CD14-positive monocyte (primary cell): ENCODE results near the gene JADE3. TPM values are rescaled to one million over a fixed set of nuclear protein-coding genes. Genes with fewer than 3 reads are reported as not detected.

Experiments used
- DNase-seq, 3 donors: peaks; one replicate each; pipeline ENCODE4 v3.0.0-alpha.2; 2011 to 2022
- H2AFZ ChIP-seq: 2 replicates; pipeline ENCODE4 v1.6.0; 2012; ENCODE audit warnings: mild to moderate bottlenecking, low read depth, low read length, inconsistent platforms; ENCODE audit not compliant: insufficient read depth, poor library complexity, severe bottlenecking
- H3K27ac ChIP-seq, 2 donors: 1 replicate in 1 of 2; 2 replicates in 1 of 2; pipeline ENCODE4 v1.5.1; 2012 to 2013; ENCODE audit warnings: low read length in 2 of 2, control low read depth in 1 of 2, inconsistent platforms in 1 of 2, low read depth in 1 of 2, mild to moderate bottlenecking in 1 of 2
- H3K27me3 ChIP-seq, 2 donors: one replicate each; pipeline versions ENCODE4 v1.6.0 to v1.6.1; 2011 to 2013; ENCODE audit warnings: low read length in 2 of 2; ENCODE audit not compliant: control insufficient read depth in 2 of 2, insufficient read depth in 2 of 2
- H3K36me3 ChIP-seq, 2 donors: replicated peaks in 1 of 2; 1 replicate in 1 of 2; 2 replicates in 1 of 2; pipeline versions ENCODE4 v1.5.1 to v1.6.1; 2012 to 2013; ENCODE audit warnings: low read length in 2 of 2, control low read depth in 1 of 2, inconsistent platforms in 1 of 2, mild to moderate bottlenecking in 1 of 2; ENCODE audit not compliant: insufficient read depth in 2 of 2, control insufficient read depth in 1 of 2
- H3K4me1 ChIP-seq, 2 donors: 1 replicate in 1 of 2; 2 replicates in 1 of 2; pipeline versions ENCODE4 v1.5.1 to v1.6.1; 2012 to 2013; ENCODE audit warnings: low read length in 2 of 2, control low read depth in 1 of 2, inconsistent platforms in 1 of 2, mild to moderate bottlenecking in 1 of 2, moderate library complexity in 1 of 2; ENCODE audit not compliant: insufficient read depth in 2 of 2, control insufficient read depth in 1 of 2
- H3K4me2 ChIP-seq: replicated peaks from 2 replicates; pipeline ENCODE3; 2012; ENCODE audit warnings: low read length, moderate library complexity, mild to moderate bottlenecking; ENCODE audit not compliant: poor library complexity, severe bottlenecking; ENCODE audit errors: extremely low read depth
- H3K4me3 ChIP-seq, 3 experiments: fragments of 200-600 bp in 1 of 3; sonication (generic) in 1 of 3; replicated peaks in 1 of 3; 1 replicate in 2 of 3; 2 replicates in 1 of 3; pipeline ENCODE4 v1.5.1; 2011 to 2013; ENCODE audit warnings: low read length in 3 of 3, mild to moderate bottlenecking in 3 of 3, control low read depth in 2 of 3, low read depth in 2 of 3, inconsistent platforms in 1 of 3, moderate library complexity in 1 of 3
- H3K79me2 ChIP-seq: 2 replicates; pipeline ENCODE4 v1.6.0; 2012; ENCODE audit warnings: mild to moderate bottlenecking, control low read depth, inconsistent platforms, low read length, moderate library complexity; ENCODE audit not compliant: insufficient read depth
- H3K9ac ChIP-seq: 2 replicates; pipeline ENCODE4 v1.6.0; 2017; ENCODE audit warnings: low read length, mild to moderate bottlenecking; ENCODE audit not compliant: insufficient read depth, poor library complexity, severe bottlenecking
- H3K9me3 ChIP-seq, 2 donors: replicated peaks in 1 of 2; 1 replicate in 1 of 2; 2 replicates in 1 of 2; pipeline versions ENCODE4 v1.5.1 to v1.6.1; 2012 to 2013; ENCODE audit warnings: low read length in 2 of 2, control low read depth in 1 of 2; ENCODE audit not compliant: control insufficient read depth in 1 of 2, insufficient read depth in 1 of 2
- H4K20me1 ChIP-seq: 2 replicates; pipeline ENCODE4 v1.6.0; 2012; ENCODE audit warnings: mild to moderate bottlenecking, low read length, control low read depth, moderate library complexity; ENCODE audit not compliant: insufficient read depth
- H3K27ac Mint-ChIP-seq, 7 donors: one replicate each; pipeline ENCODE4 v1.8.0; 2020; ENCODE audit warnings: mild to moderate bottlenecking in 7 of 7, mixed read lengths in 7 of 7, moderate library complexity in 6 of 7, inconsistent platforms in 2 of 7
- H3K27me3 Mint-ChIP-seq, 3 donors: one replicate each; pipeline ENCODE4 v1.8.0; 2021 to 2022; ENCODE audit warnings: low read depth in 3 of 3, mild to moderate bottlenecking in 3 of 3, mixed read lengths in 3 of 3, moderate library complexity in 3 of 3, inconsistent platforms in 1 of 3
- H3K36me3 Mint-ChIP-seq, 2 donors: one replicate each; pipeline ENCODE4 v1.8.0; 2020; ENCODE audit warnings: mixed read lengths in 2 of 2, inconsistent platforms in 1 of 2, mild to moderate bottlenecking in 1 of 2
- H3K4me1 Mint-ChIP-seq: one replicate; pipeline ENCODE4 v1.8.0; 2020; ENCODE audit warnings: mild to moderate bottlenecking, mixed read lengths
- H3K4me3 Mint-ChIP-seq, 2 donors: one replicate each; pipeline ENCODE4 v1.8.0; 2020; ENCODE audit warnings: mild to moderate bottlenecking in 2 of 2, mixed read lengths in 2 of 2, moderate library complexity in 1 of 2
- H3K9me3 Mint-ChIP-seq, 7 donors: one replicate each; pipeline ENCODE4 v1.8.0; 2020 to 2022; ENCODE audit warnings: mixed read lengths in 7 of 7, mild to moderate bottlenecking in 6 of 7, moderate library complexity in 6 of 7, inconsistent platforms in 2 of 7
- CTCF ChIP-seq: fragments of 200-600 bp; IDR thresholded peaks from one replicate; pipeline ENCODE4 v1.8.0; 2022; ENCODE audit warnings: antibody characterized with exemption, mild to moderate bottlenecking
- WGBS: methylation state at CpG from one replicate; pipeline ENCODE4 v1.1.5; 2013; ENCODE audit warnings: missing lambda C conversion rate; ENCODE audit not compliant: insufficient coverage; 5-methylcytosine and 5-hydroxymethylcytosine counted together
- intact Hi-C, 2 donors: fragments of 100-400 bp; cut with micrococcal nuclease; formaldehyde crosslinking; loops; one replicate each; pipeline versions ENCODE4 v1.15.0 to v1.15.1; 2023
- polyA plus RNA-seq, 3 donors: library from polyadenylated mRNA; depleted of rRNA in 1 of 3; unstranded in 2 of 3; stranded (reverse) in 1 of 3; fragments of 300-500 nt in 2 of 3; fragments of >200 nt in 1 of 3; fragmentation: Illumina TruSeq in 2 of 3; gene quantifications; 1 replicate in 2 of 3; 2 replicates in 1 of 3; pipeline ENCODE4 v1.2.3, GENCODE V29; 2012 to 2021

The JADE3 gene
- polyA plus RNA-seq, 3 donors = 0.03 to 0.43 (median 0.19) TPM

GRCh38 chrX:46922611-46923010, 10.4 kb downstream of the JADE3 start:
- H3K9me3 ChIP-seq = peaks cover 0 to 5% of the 10 kb centered on the region in 2 donors
- no peak overlapping the region for H3K4me2 ChIP-seq
- no peak overlapping the region for H3K9ac ChIP-seq
- no peak overlapping the region for H3K4me3 Mint-ChIP-seq
- H3K4me1 ChIP-seq = no peaks in the 10 kb centered on the region
- intact Hi-C loops = no loop called here
- no peaks in the 10 kb centered on the region for H3K36me3 ChIP-seq
- no peak overlapping the region for H3K27ac Mint-ChIP-seq
- no peaks in the 10 kb centered on the region for H4K20me1 ChIP-seq
- no peaks in the 10 kb centered on the region for H3K79me2 ChIP-seq
- H3K4me3 ChIP-seq = no peak overlapping the region
- H3K27ac ChIP-seq = no peak overlapping the region
- H3K9me3 Mint-ChIP-seq = peaks cover 0 to 7% (median 3%) of the 10 kb centered on the region in 7 donors
- H3K27me3 ChIP-seq = no peaks in the 10 kb centered on the region
- no peak for TF ChIP-seq CTCF
- WGBS = no CpG with 5 or more reads among the region's 1 CpG
- no peak for DNase-seq
- no peaks in the 10 kb centered on the region for H3K36me3 Mint-ChIP-seq
- no peaks in the 10 kb centered on the region for H3K4me1 Mint-ChIP-seq
- peaks cover 0 to 13% (median 1%) of the 10 kb centered on the region in 3 donors for H3K27me3 Mint-ChIP-seq
- no peak overlapping the region for H2AFZ ChIP-seq

GRCh38 chrX:46927718-46928117, 15.5 kb downstream of the JADE3 start:
- Mint-ChIP-seq H3K36me3 (no peaks in the 10 kb centered on the region), H3K9me3 (peaks cover 0 to 4% (median 0%) of the 10 kb centered on the region in 7 donors), H3K27ac (no peak overlapping the region), H3K4me3 (no peak overlapping the region), H3K27me3 (peaks cover 0 to 11% (median 0%) of the 10 kb centered on the region in 3 donors), H3K4me1 (no peaks in the 10 kb centered on the region)
- no peak for DNase-seq
- Histone ChIP-seq H3K9ac (no peak overlapping the region), H3K36me3 (no peaks in the 10 kb centered on the region), H2AFZ (no peak overlapping the region), H3K4me2 (no peak overlapping the region), H3K4me1 (no peaks in the 10 kb centered on the region), H3K79me2 (no peaks in the 10 kb centered on the region), H3K4me3 (no peak overlapping the region), H3K9me3 (no peaks in the 10 kb centered on the region), H3K27ac (no peak overlapping the region), H4K20me1 (no peaks in the 10 kb centered on the region), H3K27me3 (peaks cover 0 to 2% of the 10 kb centered on the region in 2 donors)
- no CpG with 5 or more reads among the region's 3 CpGs for WGBS
- no peak for TF ChIP-seq CTCF
- intact Hi-C loops = no loop called here
